ENCODE measurements around the gene SLC22A4.

The SLC22A4 gene

GRCh38 chr5:132275367-132276220, 18.6 kb upstream of the SLC22A4 start:
- TF ChIP-seq MAX (IDR thresholded peaks at IDR 0.05; ENCODE audit: low read depth, low read length), result no peak
- no peak for TF ChIP-seq POLR2A (IDR thresholded peaks at IDR 0.05; ENCODE audit: extremely low read depth, insufficient read length)
- no peak for TF ChIP-seq MYC (IDR thresholded peaks at IDR 0.05; ENCODE audit: low read depth, low read length)
- no peak for TF ChIP-seq CTCF (IDR thresholded peaks at IDR 0.05; ENCODE audit: low read depth, low read length)
- no peak overlapping the region for H3K4me3 ChIP-seq (ENCODE audit: low read depth, low read length)
- DNase-seq (ENCODE audit: low read depth), result no peak

GRCh38 chr5:132277256-132277655, 16.9 kb upstream of the SLC22A4 start:
- no peak overlapping the region for H3K4me3 ChIP-seq (ENCODE audit: low read depth, low read length)
- no peak for TF ChIP-seq MYC (IDR thresholded peaks at IDR 0.05; ENCODE audit: low read depth, low read length)
- no peak for TF ChIP-seq CTCF (IDR thresholded peaks at IDR 0.05; ENCODE audit: low read depth, low read length)
- no peak for DNase-seq (ENCODE audit: low read depth)

- H3K4me3 ChIP-seq (ENCODE audit: low read depth, low read length), result no peak overlapping the region
- DNase-seq (ENCODE audit: low read depth), result no peak
- no peak for TF ChIP-seq POLR2A (IDR thresholded peaks at IDR 0.05; ENCODE audit: extremely low read depth, insufficient read length)
- no peak for TF ChIP-seq MAX (IDR thresholded peaks at IDR 0.05; ENCODE audit: low read depth, low read length)
- TF ChIP-seq CTCF (IDR thresholded peaks at IDR 0.05; ENCODE audit: low read depth, low read length), result no peak
- no peak for TF ChIP-seq MYC (IDR thresholded peaks at IDR 0.05; ENCODE audit: low read depth, low read length)
Observed at GRCh38 chr5:132277971-132278853, 16.0 kb upstream of the SLC22A4 start.

- no peak for TF ChIP-seq CTCF (IDR thresholded peaks at IDR 0.05; ENCODE audit: low read depth, low read length)
- no peak for TF ChIP-seq MYC (IDR thresholded peaks at IDR 0.05; ENCODE audit: low read depth, low read length)
- no peak for TF ChIP-seq MAX (IDR thresholded peaks at IDR 0.05; ENCODE audit: low read depth, low read length)
- H3K4me3 ChIP-seq (ENCODE audit: low read depth, low read length), result no peak overlapping the region
- no peak for DNase-seq (ENCODE audit: low read depth)
Observed at GRCh38 chr5:132279801-132280200, 14.4 kb upstream of the SLC22A4 start.

GRCh38 chr5:132280371-132281240, 13.6 kb upstream of the SLC22A4 start:
- TF ChIP-seq MAX (IDR thresholded peaks at IDR 0.05; ENCODE audit: low read depth, low read length) (no peak), MYC (IDR thresholded peaks at IDR 0.05; ENCODE audit: low read depth, low read length) (no peak), CTCF (IDR thresholded peaks at IDR 0.05; ENCODE audit: low read depth, low read length) (no peak), POLR2A (IDR thresholded peaks at IDR 0.05; ENCODE audit: extremely low read depth, insufficient read length) (no peak)
- no peak for DNase-seq (ENCODE audit: low read depth)
- no peak overlapping the region for H3K4me3 ChIP-seq (ENCODE audit: low read depth, low read length)

Measured in NB4 (cell line).